IPS DF 4.7 (cell line): ENCODE measurements around the gene STUB1.

Experiments
- DNase-seq: peaks from one replicate; pipeline ENCODE4 v3.0.0-alpha.2; 2013; ENCODE audit warnings: low spot score; ENCODE audit errors: extremely low read depth

Gene STUB1

GRCh38 chr16:694187-694862 is 14.1 kb downstream of the STUB1 start:
- no peak for DNase-seq

DNA sequence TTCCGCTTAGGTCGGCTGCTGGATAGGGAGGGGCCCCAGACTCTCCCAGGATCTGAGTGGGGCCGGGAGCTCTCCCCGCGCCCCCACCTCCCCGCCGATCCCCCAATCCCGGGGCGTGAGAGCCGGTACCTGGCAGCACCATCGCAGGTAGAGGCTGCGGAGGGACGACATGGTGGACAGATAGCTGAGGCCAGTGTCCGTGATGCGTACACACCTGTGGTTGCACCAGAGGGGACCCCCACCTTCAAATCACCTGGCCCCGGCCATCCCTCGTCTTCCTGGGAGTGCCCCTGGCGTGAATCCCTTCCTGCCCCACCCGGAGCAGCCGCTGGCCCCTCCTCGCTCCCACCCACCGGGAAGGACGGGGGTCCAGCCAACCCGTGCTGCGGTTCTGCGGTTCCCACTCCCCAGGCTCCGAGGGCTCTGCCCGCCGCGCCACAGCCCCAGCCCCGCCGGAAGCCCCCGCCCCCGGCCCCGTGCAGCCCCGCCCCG is 14.7 kb downstream of the STUB1 start:
- no peak for DNase-seq

DNA sequence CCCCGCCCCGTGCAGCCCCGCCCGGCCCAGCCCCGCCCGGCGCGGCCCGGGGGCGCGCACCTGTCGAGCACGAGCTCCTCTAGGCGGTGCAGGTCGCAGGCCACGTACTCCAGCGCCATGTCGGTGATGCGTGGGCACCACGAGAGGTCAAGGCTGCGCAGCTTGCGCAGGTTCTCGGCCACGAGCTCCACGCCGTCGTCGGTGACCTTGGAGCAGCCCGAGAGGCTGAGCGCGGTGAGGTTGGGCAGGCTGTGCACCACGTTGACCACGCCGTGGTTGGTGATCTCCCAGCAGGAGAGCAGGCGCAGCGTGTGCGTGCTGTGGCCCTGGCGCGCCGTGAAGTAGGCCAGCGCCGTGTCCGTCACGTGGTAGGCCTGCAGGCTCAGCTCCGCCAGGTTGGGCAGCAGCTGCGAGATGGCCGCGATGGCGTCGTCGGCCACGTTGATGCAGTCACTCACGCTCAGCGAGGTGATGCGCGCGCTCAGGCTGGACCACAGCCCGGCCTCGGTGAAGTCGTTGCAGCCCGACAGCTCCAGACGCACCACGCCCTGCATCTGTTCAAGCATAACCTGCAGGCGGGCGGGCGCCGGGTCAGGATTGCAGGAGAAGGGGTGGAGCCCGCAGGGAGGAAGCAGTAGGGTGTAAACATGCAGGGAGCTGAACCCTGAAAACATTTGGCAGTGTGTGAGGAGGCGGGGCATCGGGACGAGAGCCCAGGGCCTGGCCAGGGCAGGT is 15.3 kb downstream of the STUB1 start:
- no peak for DNase-seq

DNA sequence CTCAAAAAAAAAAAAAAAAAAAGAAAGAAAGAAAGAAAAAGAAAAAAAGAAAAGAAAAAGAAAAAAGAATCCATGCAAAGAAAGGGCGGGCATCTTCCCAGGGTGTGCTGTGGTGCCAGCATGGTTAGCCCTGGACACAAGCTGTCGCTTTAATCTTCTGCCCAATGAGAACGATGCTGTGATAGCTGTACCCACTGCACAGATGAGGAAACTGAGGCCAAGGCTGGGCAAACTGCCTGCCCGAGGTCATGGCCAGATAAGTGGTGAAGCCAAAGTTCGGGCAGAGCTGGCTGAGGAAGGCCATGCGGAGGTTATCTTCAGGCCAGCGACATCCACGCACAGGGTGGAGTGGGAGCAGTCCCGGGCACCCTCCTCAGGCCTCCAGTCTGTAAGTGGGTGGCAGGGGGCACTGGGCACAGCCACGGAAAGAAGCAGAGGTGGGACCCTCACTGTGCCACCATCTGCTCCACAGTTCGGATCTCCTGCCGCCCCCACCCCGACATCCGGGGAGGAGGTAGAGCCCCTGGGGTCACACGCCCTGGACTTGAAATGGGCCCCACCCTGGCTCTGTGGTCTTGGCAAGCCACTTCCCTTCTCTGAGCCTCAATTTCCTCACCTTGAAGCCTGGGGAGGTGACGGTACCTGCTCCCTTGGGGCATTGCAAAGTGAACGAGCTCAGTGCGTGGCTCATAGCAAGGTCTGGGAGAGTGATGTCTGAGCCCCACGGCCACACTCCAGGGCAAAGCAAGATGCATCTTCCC is 18.9 kb downstream of the STUB1 start:
- DNase-seq = no peak

- no peak for DNase-seq
Observed at GRCh38 chr16:700684-701584, 20.7 kb downstream of the STUB1 start.

GRCh38 chr16:702341-702740 is 22.1 kb downstream of the STUB1 start:
- no peak for DNase-seq

- no peak for DNase-seq
Observed at GRCh38 chr16:703406-703805, 23.2 kb downstream of the STUB1 start.

DNA sequence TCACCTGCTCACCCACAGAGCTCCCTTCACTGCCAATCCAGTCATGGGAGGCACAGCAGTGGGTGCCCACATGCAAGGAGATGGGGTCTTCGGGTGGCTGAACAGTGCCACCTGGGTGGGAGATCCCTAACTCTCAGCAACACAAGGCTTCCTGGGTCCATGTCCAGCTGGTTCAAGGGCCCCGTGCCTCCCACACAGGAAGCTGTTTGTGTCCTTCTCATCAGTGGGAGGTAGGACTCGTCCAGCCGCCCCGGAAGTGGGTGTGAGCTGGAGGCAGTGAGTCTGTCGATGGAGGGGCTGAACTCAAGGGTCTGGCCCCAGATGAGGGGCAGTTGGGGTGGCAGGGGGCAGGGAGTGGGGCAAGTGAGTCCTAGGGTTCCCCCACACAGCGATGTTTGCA is 23.8 kb downstream of the STUB1 start:
- no peak for DNase-seq

GRCh38 chr16:704552-705380 is 24.6 kb downstream of the STUB1 start:
- no peak for DNase-seq

DNA sequence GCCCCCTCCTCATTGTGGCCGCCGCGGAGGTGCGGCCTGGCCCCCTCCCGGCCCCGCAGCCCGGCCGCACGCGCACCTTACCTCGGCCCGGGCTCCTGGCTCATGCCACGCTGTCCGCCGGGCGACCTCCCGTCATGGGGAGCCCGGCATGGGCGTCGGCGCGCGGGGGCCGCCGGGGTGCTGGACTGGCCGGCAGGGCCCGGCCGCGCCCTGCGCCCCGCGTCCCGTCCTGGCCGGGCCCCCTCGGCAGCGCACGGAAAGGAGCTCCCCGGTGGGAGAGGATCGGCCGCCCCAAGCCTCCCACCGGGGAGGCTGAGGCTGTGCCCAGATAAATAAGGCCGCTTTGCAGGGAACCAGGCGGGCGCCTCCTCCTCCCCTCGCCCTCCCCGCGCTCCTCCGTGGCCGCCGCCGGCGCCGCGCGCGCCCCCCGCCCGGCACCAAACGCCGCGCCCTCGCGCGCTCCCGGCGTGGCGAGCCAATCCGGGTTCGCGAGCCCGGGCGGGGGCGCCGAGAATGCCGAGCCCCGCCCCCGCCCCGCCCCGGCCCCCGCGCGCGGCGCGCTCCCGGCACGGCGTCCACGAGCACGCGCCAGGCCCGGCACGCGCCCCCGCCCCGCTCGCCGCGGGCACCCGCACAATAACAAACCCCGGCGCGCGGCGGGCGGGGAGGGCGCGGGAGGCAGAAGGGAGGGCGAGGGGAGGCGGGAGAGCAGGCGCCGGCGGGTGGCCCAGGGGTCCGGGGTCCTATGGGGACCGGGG is 25.4 kb downstream of the STUB1 start, which contains the start of gene FBXL16:
FBXL16 (minus strand) TSS at position 371 of the 758 bp plus-strand sequence. CDS start 8,396 bp downstream, outside the sequence.
- no peak for DNase-seq

DNA sequence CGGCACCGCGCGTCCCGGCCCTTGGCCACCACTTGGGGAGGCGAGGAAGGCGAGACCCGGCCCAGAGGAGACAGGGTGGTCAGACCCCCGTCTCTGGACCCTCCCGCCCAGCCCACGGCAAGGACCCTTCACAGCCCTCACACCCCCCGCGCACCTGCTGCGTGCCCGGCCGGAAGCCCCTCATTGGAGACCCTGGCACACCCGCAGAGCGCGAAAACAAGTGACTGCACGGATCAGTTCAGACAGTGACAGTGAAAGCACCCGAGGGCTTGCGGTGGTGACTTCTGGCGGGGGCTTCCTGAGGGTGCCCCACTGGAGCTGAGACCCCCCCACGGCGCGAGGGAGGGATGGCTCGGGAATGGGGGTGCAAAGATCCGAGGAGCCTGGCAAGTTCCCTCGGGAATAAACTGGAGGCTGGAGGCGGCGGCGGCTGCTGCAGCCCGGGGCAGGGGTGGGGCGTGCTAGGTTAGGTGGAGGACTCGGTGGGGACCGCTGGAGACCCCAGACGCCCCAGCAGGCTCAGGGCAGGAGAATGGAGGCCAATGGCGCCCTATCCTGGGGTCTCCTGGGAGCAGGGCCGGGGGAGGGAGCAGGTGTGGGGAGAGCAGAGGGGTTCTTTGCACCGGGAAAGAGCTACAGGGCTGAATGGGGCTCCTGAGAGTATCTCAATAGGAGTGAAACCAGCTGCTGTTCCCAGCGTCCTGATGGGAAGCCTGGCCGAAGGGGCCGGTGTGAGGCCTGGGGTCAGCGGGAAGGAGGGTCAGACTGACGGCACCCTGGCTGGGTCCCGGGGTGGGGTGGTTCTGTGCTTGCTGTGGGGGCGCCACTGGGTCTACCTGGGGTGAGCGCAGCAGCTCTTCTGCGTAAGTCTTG is 26.2 kb downstream of the STUB1 start:
- DNase-seq = no peak

- no peak for DNase-seq
Observed at GRCh38 chr16:707062-707538, 26.9 kb downstream of the STUB1 start.

- no peak for DNase-seq
Observed at GRCh38 chr16:708019-708418, 27.8 kb downstream of the STUB1 start.

- no peak for DNase-seq
Observed at GRCh38 chr16:708959-709358, 28.7 kb downstream of the STUB1 start.

GRCh38 chr16:709566-710499 is 29.6 kb downstream of the STUB1 start:
- no peak for DNase-seq

DNA sequence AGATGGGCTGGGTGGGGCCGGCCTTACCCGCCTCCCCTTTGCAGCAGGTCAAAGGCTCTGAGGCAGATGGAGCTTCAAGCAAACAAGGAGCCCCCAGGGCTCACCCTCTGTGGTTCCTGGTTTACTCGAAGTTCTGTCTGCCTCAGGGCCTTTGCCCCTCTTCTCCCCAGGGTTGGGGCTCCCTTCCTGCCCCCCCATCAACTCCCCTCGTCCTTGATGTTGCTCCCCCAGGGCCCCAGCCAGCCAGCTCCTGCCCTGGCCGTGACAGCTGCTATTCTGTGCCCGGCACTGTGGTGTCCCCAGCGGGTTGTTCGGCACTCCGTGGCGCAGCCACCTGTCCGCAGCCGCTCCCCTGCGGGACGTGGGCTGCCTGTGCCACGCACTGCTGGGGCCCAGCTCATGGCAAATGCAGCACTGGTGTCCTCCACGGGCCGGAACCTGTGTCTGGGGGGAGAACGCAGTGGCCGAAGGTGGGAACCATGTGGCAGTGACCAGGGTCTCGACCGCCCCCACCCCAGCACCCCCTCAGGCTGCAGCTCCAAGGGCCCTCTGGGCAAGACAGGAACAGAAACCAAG is 30.4 kb downstream of the STUB1 start:
- no peak for DNase-seq

DNA sequence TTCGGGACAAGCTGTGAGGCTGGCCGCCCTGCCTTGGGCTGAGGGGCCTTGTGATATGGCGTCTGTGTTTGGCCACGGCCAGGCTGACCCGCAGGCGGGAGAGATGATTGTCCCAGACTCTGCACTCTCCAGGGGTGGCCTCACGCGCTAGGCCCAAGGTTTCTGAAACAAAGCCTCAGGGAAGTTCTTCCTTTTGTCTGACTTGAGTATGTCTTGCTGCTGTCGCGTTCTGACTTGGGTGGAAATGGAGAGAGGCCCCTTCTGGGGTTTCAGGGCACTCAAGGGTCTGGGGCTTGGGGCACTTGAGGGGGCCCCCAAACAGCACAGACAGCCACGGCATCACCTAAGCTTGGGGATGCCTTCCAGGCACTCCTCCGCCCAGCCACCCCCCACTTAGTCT is 30.9 kb downstream of the STUB1 start:
- no peak for DNase-seq
